ENCODE results near the gene NHERF1. TPM values are rescaled to one million over a fixed set of nuclear protein-coding genes. Genes with fewer than 3 reads are reported as not detected.

The NHERF1 gene
- total and polyA plus RNA-seq, 2 of the 4 experiments (the other 2 are of a cell fraction), result 3.8 to 11.8 TPM

DNA sequence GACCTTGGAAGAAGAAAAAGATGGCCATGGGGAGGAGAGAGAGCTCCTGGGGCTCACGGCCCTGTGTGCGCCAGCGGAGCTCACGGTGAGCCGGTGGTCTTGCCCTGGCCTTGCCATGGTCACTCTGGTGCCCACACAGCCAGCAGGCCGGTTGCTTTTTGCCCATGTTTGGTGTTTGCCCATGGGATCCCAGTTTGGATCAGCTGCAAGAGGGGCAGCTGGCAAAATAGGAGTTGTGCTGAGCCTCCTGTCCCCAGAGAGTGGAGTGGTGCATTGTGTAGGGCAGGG is 1.6 kb downstream of the NHERF1 start:
- Histone ChIP-seq H3K4me3 (ENCODE audit: insufficient read depth, low read depth, low read length) (peak overlapping the region; percentile 87; the same call in 1 of the 2 replicates), H4K5ac (ENCODE audit: low read depth, low read length) (no peak overlapping the region), H4K8ac (ENCODE audit: low read depth in 2 of 2, low read length in 2 of 2) (peak overlapping the region in 1 of 2 experiments; percentile 34; a peak in 2 of 4 replicates), H3K27me3 (ENCODE audit: control insufficient read depth, insufficient read depth, low read length) (no peaks in the 10 kb centered on the region), H2BK5ac (ENCODE audit: low read depth, low read length, poor library complexity, severe bottlenecking) (no peak overlapping the region), H3K23ac (ENCODE audit: low read depth, low read length) (peak overlapping the region; percentile 0; the same call in 1 of the 2 replicates), H3K14ac (replicated peaks; ENCODE audit: low read depth, low read length) (no peak overlapping the region), H2AK5ac (ENCODE audit: low read depth, low read length) (peak overlapping the region; percentile 12; the same call in 1 of the 2 replicates), H2BK120ac (ENCODE audit: low read depth, low read length) (no peak overlapping the region), H3K9me1 (ENCODE audit: insufficient read depth, low read length) (peaks cover 3% of the 10 kb centered on the region), H4K91ac (ENCODE audit: insufficient read depth, low read depth, low read length) (no peak overlapping the region), H2BK15ac (ENCODE audit: low read depth, low read length) (no peak overlapping the region), H2BK20ac (ENCODE audit: low read depth, low read length) (no peak overlapping the region; the same call in 1 of the 2 replicates), H3K79me1 (ENCODE audit: low read depth in 1 of 2, low read length in 2 of 2) (peaks cover 6 to 22% of the 10 kb centered on the region in 2 experiments), H4K20me1 (ENCODE audit: insufficient read depth, low read length) (peaks cover 4% of the 10 kb centered on the region; the same call in 1 of the 2 replicates), H3K56ac (ENCODE audit: extremely low read depth, insufficient read depth, low read length) (no peak overlapping the region), H2AFZ (replicated peaks; ENCODE audit: low read length, poor library complexity) (peak overlapping the region; percentile 97), H3K4ac (ENCODE audit: low read depth, low read length) (no peak overlapping the region), H3K9ac (ENCODE audit: low read depth, low read length) (0 out of 2 replicates have a peak overlapping the region, but pooled peaks have one; percentile 18), H3K36me3 (ENCODE audit: control insufficient read depth, insufficient read depth, low read length) (no peaks in the 10 kb centered on the region), H3K4me1 (ENCODE audit: control insufficient read depth, insufficient read depth, low read length) (peaks cover 8% of the 10 kb centered on the region; the same call in 1 of the 2 replicates), H3K4me2 (ENCODE audit: low read depth, low read length) (peak overlapping the region; percentile 83), H3K9me3 (ENCODE audit: control insufficient read depth, insufficient read depth, low read length) (no peaks in the 10 kb centered on the region), H3K27ac (ENCODE audit: insufficient read depth, low read length) (no peak overlapping the region), H2AK9ac (replicated peaks; ENCODE audit: low read depth, low read length, poor library complexity) (peak overlapping the region; percentile 73), H3K18ac (ENCODE audit: low read depth, low read length) (no peak overlapping the region)
- no TSS peak for BruUV-seq (replicated peaks)
- ChIA-PET CTCF (interaction anchor here (0.9 kb wide), 1 partner anchor 12 kb away, joined by 4 read pairs; no protein-coding TSS in a partner anchor), POLR2A (ENCODE audit: unreplicated experiment) (no interaction called here)
- ATAC-seq (ENCODE audit: low read depth), result no peak
- no peak for DNase-seq
- TF ChIP-seq, protein P1, sequence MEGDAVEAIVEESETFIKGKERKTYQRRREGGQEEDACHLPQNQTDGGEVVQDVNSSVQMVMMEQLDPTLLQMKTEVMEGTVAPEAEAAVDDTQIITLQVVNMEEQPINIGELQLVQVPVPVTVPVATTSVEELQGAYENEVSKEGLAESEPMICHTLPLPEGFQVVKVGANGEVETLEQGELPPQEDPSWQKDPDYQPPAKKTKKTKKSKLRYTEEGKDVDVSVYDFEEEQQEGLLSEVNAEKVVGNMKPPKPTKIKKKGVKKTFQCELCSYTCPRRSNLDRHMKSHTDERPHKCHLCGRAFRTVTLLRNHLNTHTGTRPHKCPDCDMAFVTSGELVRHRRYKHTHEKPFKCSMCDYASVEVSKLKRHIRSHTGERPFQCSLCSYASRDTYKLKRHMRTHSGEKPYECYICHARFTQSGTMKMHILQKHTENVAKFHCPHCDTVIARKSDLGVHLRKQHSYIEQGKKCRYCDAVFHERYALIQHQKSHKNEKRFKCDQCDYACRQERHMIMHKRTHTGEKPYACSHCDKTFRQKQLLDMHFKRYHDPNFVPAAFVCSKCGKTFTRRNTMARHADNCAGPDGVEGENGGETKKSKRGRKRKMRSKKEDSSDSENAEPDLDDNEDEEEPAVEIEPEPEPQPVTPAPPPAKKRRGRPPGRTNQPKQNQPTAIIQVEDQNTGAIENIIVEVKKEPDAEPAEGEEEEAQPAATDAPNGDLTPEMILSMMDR (conservative IDR thresholded peaks at IDR 0.05; ENCODE audit: low read depth, low read length), result no peak
- TF ChIP-seq CEBPB (IDR thresholded peaks at IDR 0.05; ENCODE audit: low read depth, low read length) (no peak), BHLHE40 (IDR thresholded peaks at IDR 0.05; ENCODE audit: low read depth, low read length) (no peak), RCOR1 (IDR thresholded peaks at IDR 0.05; ENCODE audit: insufficient replicate concordance, low read length) (no peak), CHD1 (IDR thresholded peaks at IDR 0.05; ENCODE audit: low read depth, low read length) (no peak), MAFK (IDR thresholded peaks at IDR 0.05; ENCODE audit: low read depth, low read length) (no peak), POLR2A (IDR thresholded peaks at IDR 0.05; ENCODE audit: low read depth, low read length) (no peak), SMC3 (IDR thresholded peaks at IDR 0.05; ENCODE audit: low read depth, low read length) (no peak), MXI1 (IDR thresholded peaks at IDR 0.05; ENCODE audit: borderline replicate concordance, low read depth, low read length) (no peak), MAZ (IDR thresholded peaks at IDR 0.05; ENCODE audit: borderline replicate concordance, low read depth, low read length) (no peak), FOS (IDR thresholded peaks at IDR 0.05; ENCODE audit: low read depth, low read length) (no peak), RAD21 (IDR thresholded peaks at IDR 0.05; ENCODE audit: low read length) (no peak), NFE2L2 (IDR thresholded peaks at IDR 0.05; ENCODE audit: low read depth, low read length) (no peak), RFX5 (IDR thresholded peaks at IDR 0.05; ENCODE audit: low read depth, low read length) (no peak)
- TF ChIP-seq, protein P2, sequence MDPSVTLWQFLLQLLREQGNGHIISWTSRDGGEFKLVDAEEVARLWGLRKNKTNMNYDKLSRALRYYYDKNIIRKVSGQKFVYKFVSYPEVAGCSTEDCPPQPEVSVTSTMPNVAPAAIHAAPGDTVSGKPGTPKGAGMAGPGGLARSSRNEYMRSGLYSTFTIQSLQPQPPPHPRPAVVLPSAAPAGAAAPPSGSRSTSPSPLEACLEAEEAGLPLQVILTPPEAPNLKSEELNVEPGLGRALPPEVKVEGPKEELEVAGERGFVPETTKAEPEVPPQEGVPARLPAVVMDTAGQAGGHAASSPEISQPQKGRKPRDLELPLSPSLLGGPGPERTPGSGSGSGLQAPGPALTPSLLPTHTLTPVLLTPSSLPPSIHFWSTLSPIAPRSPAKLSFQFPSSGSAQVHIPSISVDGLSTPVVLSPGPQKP (IDR thresholded peaks at IDR 0.05; ENCODE audit: borderline replicate concordance, low read depth, low read length), result no peak
- TF ChIP-seq, protein P3, sequence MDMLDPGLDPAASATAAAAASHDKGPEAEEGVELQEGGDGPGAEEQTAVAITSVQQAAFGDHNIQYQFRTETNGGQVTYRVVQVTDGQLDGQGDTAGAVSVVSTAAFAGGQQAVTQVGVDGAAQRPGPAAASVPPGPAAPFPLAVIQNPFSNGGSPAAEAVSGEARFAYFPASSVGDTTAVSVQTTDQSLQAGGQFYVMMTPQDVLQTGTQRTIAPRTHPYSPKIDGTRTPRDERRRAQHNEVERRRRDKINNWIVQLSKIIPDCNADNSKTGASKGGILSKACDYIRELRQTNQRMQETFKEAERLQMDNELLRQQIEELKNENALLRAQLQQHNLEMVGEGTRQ (IDR thresholded peaks at IDR 0.05; ENCODE audit: low read depth, low read length), result no peak
- WGBS, 2 experiments (ENCODE audit: extremely low coverage in 2 of 2, insufficient read length in 1 of 2), result 60% methylated on average over 5 of the region's 6 CpGs; no CpG with 5 or more reads in 1 of the 2 experiments
- dilution Hi-C loops (cut with HindIII; ENCODE audit: low sequenced_read_pairs, unreplicated experiment), result no loop called here
- in situ Hi-C loops (cut with MboI; ENCODE audit: low sequenced_read_pairs), result no loop called here
- intact Hi-C loops (cut with micrococcal nuclease), result no loop called here
